H4 (cell line): ENCODE results near the gene ALDH3B1. TPM values are rescaled to one million over a fixed set of nuclear protein-coding genes. Genes with fewer than 3 reads are reported as not detected.

Source experiments
- DNase-seq: peaks from one replicate; pipeline ENCODE4 v3.0.0-alpha.2; 2015; ENCODE audit warnings: low spot score
- total RNA-seq: library from RNA; depleted of rRNA; stranded (reverse); fragments of >200 nt; shearing (Covaris generic); gene quantifications from 2 replicates; pipeline ENCODE4 v1.2.3, GENCODE V29; 2014

ALDH3B1 gene
- total RNA-seq, 1 experiment from 2014 or later: 17.0 TPM

DNA sequence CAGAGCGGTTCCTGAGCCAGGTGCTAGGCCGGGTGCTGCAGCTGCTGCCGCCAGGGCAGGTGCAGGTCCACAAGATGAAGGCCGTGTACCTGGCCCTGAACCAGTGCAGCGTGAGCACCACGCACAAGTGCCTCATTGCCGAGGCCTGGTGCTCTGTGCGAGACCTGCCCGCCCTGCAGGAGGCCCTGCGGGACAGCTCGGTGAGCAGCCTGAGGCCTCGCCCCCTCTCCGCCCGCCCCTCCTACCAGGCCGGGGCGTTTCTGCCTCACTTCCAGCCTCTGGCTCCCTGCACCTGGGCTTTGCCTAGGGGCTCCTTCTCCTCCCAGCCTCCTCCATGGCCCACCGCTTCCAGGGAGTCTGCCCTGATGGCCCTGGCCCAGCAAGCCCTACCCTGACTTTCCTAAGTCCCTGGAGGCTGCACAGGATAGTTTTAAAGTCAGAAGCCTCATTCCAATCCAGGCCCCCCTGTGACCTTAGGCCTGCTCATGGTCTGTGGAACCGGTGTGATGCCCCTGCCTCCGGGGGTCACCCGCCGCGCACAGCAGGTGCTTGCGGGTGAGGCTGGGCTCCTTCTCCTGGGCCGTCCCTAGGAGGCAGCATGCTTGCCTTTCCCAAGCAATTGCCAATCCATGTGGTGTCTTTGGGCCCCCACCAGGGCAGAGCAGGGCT, 34.2 kb downstream of the ALDH3B1 start:
- no peak for DNase-seq

DNA sequence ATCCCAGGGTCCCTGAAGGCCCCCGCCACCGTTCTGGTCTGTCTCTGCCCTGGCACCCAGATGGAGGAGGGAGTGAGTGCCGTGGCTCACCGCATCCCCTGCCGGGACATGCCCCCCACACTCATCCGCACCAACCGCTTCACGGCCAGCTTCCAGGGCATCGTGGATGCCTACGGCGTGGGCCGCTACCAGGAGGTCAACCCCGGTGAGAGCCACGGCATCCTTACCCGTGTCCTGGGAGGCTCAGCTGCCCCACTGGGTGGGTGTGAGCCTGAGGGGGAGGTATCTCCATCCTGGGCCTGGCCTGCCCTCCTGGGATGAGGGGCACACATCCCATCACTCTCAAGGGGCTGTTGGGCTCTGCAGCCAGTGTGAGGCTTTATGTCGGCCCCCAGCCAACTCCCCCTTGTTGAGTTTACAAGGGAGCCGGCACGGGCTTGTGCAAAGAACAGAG, 34.8 kb downstream of the ALDH3B1 start:
- DNase-seq: no peak

DNA sequence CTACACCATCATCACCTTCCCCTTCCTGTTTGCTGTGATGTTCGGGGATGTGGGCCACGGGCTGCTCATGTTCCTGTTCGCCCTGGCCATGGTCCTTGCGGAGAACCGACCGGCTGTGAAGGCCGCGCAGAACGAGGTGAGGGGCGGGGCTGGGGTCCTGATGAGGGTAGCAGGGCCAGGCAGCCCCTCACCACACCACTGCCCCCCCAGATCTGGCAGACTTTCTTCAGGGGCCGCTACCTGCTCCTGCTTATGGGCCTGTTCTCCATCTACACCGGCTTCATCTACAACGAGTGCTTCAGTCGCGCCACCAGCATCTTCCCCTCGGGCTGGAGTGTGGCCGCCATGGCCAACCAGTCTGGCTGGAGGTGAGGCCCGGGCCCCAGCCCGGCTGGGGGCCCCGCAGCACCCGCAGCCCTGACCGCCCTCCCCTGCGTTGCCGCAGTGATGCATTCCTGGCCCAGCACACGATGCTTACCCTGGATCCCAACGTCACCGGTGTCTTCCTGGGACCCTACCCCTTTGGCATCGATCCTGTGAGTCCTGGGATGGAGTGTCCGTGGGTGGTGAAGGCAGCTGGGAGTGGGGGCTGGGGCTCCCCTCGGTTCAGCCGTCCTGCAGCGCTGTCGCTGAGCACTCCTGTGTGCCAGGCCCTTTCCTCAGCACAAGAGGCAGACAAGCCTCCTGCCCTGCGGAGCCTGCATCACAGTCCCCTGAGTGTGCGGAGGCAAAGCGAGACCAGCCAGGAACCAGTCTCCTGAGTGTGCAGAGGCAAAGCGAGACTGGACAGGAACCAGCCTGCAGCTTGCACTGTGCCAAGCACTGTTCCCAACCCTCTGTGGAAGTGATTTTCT, 37.5 kb downstream of the ALDH3B1 start:
- no peak for DNase-seq

DNA sequence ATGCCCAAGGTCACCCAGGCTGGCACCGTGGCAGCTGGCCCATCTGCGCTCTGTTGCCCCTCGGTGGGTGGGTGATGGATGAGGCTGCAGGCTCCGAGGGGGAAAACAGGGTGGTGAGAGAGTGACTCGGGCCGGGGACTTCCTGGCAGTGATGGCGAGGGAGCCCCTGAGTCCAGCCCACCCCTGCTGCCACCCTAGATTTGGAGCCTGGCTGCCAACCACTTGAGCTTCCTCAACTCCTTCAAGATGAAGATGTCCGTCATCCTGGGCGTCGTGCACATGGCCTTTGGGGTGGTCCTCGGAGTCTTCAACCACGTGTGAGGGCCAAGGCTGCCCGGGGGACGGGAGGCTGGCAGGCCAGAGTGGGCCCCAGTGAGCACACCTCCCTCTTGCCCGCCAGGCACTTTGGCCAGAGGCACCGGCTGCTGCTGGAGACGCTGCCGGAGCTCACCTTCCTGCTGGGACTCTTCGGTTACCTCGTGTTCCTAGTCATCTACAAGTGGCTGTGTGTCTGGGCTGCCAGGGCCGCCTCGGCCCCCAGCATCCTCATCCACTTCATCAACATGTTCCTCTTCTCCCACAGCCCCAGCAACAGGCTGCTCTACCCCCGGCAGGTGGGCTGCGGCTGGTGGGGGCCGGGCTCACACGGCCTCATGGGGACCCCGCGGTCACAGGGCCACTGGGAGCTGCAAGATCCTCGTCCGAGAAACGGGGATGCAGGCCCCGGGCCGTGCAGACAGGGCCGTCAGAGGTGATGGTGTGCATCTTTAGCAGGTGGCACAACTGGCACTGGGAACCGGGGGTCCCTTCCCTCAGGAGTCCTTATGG, 38.8 kb downstream of the ALDH3B1 start:
- DNase-seq: no peak

DNA sequence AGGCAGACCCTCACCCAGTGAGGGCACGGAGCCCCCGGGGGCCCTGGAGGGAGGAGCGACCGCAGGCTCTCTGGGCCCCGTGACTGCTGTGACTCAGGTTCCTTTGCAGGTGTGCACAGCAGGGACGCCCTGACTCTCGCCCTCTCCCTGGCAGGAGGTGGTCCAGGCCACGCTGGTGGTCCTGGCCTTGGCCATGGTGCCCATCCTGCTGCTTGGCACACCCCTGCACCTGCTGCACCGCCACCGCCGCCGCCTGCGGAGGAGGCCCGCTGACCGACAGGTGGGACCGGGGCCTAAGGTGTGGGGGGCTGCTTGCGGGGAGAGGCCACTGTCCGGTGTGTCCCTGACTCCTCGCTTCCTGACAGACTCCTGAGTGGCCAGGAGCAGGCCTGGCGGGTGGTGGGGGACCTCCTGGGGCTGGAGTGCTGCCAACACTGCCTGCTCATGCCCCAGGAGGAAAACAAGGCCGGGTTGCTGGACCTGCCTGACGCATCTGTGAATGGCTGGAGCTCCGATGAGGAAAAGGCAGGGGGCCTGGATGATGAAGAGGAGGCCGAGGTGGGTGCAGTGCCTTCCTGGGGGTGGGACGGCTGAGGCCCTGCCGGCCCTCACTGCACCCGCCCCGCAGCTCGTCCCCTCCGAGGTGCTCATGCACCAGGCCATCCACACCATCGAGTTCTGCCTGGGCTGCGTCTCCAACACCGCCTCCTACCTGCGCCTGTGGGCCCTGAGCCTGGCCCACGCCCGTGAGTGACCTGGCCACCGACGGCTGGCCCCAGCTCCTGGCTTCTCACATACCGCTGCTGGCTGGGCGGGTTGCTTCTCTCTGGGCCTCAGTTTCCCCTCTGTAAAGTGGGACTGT, 39.6 kb downstream of the ALDH3B1 start:
- DNase-seq: no peak

DNA sequence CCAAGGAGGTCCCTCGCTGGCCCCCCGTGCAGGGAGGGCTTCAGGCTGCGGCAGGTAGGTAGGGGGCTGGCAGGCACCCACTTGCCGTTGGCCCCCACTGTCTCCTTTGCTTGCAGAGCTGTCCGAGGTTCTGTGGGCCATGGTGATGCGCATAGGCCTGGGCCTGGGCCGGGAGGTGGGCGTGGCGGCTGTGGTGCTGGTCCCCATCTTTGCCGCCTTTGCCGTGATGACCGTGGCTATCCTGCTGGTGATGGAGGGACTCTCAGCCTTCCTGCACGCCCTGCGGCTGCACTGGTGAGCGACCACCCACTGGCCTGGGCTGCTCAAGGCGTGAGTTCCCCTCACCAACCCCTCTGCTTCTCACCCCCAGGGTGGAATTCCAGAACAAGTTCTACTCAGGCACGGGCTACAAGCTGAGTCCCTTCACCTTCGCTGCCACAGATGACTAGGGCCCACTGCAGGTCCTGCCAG, 40.3 kb downstream of the ALDH3B1 start:
- no peak for DNase-seq

DNA sequence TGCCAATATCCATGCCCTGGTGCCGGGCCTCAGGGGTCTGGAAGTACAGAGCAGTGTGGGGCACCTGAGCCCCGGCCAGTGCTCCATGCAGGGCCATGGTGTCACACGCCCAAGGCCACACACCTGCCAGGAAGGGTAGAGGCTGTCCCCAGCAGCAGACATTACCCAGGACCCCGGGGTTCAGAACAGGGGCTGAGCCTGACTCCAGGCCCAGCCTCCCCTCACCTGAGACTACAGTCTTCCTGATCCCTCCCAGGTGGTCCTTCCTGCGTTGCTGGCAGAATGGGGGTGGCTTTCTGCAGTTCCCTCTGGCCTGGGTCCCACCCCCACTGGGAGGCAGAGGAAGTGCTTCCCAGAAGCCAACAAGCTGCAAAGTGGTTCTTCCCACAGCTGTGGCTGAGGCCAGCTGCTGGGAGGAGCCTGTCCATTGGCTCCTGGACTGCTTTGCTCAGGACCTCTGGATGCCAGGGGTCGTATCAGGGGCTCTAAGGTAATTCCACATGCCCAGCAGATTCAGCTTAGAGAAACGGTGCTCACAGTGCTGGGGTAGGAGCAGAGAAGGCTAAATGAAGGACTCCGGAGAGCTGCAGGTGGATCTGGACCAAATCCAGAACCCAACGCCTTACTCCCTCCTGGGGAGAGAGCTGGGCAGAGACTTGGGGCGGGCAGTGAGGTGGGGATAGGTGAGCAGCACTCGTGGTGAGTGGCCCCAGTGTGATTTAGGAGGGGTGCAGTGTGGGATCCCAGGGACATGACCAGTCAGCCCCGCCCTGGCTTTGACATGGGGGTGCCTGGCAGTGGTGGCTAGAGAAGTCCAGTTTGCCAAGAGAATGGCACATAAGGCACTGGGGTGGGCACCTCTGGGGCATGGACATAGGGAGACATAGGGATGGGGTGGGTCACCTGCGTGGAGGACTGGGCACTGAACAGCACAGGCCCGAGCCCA, 41.3 kb downstream of the ALDH3B1 start:
- DNase-seq: no peak

DNA sequence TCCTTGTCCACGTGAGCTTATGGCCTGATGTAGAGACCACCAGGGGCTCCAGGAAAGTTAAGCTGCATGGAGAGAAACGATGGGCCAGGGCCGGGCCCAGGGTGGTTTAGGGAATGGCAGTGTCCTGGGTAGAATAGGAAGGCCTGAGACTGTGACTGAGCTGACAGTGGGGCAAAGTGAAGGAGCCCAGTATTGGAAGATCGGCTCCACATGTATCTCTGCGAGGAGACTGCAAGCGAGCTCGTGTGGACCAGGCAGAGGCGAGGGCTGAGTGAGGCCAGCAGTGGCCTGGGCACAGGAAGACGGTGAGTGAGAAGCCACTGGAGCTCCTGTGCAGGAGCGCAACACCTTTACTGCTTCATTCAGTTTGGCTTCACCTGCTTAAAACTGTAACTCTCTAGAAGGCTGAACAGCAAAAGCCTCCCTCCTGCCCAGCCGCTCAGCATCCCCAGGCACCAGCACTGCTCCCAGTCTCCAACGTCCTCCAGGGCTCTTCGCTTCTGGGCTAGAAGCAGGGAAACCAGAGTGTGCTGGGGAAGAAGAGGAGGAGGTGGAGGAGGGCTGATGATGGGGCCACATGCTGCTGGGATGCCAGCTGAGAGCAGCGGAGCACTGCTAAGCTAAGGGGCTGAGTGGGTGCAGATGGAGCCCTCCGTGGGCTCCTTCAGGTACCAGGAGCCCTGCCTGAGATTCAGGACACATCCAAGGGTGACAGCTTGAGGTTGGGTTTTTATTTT, 42.2 kb downstream of the ALDH3B1 start:
- DNase-seq: no peak

DNA sequence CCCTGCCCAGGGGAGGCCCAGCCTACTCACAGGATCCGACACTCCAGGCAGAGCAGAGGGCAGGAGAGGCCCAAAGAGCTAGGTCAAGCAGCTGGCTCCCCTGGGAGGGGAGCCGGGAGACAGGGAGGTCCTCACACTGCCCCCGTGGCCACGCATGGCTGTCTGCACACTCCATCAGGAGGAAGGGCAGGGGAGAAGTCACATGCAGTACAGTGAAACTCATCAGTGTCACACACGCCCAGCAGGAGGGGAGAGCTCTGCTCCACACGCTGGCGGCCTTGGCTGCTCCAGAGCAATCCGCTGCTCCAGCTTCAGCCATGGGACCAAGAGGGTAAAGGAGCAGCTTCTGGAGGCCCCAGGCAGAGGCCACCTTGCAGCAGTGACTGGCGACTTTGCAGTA, 43.0 kb downstream of the ALDH3B1 start:
- DNase-seq: no peak

DNA sequence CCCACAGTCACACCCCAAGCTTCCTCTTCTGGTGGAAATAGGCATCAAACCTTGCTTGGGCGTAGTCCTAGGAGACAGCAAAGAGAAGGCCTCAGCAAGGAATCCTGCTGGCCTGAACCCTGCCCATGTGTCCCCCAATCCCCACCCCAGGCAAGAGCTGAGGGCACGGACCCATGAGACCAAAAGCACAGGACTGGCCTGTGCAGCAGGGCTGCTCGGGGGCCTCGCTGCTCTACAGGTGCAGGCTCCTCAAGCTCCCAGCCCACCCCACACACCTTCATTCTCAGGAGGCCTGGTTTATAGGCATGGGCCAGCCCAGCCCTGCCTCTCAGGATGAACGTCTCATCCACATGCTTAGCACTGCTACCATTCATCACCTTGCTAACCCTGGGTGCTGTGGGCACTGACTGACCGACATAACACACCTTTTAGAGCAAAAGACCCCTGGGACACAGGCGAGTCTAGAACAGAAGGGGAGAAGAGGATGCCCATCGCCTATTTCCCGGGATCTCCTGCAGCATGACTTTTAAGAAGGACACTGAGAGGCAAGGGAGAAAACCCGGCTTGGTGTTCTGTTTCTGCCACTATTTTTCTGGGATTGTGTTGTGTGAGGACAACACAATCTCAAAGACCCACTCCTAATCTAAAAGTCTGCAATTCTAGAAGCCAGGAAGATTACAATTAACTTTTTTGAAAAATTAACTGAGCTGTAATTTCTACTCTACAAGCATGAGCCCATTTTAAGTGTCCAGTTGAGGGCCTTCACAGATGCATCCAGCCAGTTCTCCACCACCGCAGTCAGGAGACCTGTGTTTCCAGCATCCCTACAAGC, 44.1 kb downstream of the ALDH3B1 start:
- DNase-seq: no peak

DNA sequence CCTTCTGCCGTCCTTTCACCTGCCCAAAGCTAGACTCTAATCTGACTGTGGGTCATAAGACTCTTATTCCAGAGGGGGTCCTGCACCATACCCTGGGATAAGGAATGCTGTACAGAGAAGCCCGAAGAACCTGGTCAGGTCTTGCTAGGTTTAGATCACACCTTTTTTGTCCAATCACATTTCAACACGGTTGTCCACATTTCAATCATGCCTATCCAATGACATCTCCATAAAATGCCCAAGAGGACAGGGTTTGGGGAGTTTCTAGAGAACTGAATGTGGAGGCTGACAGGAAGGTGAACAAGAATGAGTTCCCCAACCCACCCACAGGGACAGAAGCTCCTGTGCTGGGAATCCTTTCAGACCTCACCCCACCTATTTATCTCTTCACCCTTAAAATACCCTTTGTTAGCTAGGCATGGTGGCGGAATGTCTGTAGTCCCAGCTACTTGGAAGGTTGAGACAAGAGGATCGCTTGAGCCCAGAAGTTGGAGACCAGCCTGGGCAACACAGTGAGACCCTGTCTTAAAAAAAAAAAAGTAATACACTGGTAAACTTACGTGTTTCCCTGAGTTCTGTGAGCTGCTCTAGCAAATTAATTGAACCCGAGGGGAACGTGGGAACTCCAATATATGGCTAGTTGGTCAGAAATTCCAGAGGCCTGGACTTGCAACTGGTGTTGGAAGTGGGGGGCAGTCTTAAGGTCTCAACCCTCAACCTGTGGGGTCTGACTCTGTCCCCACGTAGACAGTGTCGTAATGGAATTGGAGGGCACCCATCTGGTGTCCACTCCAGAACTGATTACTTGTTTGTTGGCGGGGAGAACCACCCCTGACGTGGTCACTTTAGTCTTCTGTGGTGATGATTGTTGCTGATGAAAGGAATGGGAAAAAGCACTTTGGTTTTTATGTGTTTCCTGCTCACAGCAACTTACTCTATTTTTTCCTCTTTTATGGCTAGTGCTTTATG, 46.5 kb downstream of the ALDH3B1 start:
- no peak for DNase-seq

DNA sequence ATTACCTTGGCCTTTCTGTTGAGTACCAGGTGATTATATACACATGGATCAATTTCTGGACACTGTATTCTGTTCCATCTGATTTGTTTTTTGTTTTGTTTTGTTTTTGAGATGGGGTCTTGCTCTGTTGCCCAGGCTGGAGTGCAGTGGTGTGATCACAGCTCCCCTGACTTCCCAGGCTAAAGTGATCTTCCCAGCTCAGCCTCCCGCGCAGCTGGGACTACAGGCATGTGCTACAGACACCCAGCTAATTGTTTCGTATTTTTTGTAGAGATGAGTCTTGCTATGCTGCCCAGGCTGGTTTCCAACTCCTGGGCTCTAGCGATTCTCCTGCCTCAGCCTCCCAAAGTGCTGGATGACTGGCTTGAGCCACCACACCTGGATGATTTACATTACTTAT, 47.7 kb downstream of the ALDH3B1 start:
- no peak for DNase-seq

DNA sequence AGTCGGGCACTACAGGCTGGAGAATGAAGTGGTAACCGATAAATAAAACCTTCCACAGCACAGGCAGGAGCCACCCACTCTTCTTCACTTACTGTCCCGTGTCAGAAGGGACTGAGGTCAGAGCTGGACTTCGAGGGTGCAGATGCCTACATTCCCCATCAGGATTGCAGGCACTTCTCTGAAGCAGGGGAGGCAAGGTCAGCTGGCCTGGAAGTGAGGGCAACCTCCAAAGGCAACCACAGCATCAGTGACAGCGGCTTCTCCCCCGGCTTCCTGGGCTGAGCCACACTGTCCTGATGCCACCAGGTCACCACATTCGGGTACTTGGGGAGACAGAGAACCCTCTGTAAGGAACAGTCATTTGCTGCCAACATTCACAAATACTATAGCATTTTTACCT, 51.4 kb downstream of the ALDH3B1 start:
- DNase-seq: no peak

DNA sequence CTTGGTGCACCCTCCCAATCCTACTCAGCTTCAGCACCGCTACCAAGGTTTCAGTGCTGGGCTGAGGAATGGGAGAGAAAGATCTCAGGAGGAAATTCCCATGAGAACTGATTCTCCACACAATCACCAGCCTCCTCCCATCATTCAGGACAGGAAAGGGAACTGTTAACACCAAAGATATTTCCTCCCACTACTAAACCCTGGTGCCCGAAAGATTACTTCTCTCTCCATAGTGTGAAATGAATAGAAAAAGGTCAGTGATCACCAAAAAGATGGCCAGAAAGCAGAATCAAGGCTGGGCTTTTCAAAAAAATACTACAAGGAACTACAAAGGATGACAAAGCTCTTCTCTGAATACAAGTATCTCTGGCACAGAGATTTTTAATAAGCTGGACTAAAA, 54.8 kb downstream of the ALDH3B1 start:
- DNase-seq: no peak

DNA sequence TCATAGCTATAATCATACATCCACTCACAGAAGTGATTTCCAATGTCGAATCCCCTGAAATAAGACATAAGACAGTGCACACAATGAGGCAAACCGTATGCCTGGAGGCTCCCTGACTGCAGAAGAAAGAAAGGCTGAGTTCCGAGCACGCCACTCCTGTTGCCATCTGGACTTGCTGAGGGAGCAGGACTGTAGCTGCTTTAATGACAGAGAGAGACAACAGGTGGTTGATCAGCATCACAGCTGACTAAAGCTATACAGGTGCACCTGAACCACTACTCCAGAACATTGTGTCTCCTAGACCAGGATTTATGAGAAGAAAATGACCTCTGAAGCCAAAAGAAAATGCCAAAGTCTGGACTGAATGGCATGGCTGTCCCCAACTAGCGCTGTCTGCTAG, 55.7 kb downstream of the ALDH3B1 start:
- DNase-seq: no peak

DNA sequence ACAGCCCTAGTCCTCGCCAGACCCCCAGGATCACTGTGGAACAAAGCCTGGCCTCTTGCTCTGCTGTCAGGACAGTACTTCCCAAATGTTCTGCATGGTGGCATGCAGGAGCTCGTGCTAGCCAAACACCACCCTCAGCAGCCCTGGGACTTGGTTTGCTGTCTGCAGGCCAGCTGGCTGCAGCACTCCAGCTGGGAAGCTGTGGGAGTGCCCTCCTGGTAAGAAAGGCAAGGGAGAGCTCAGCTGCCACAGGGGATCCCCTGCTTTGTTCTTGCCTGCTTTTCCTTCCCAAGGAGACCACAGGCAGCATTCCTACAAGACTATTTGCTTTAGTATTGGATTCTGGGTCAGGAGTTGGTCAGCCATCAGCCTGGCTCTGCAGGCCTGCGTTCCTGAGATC, 56.6 kb downstream of the ALDH3B1 start:
- DNase-seq: no peak

DNA sequence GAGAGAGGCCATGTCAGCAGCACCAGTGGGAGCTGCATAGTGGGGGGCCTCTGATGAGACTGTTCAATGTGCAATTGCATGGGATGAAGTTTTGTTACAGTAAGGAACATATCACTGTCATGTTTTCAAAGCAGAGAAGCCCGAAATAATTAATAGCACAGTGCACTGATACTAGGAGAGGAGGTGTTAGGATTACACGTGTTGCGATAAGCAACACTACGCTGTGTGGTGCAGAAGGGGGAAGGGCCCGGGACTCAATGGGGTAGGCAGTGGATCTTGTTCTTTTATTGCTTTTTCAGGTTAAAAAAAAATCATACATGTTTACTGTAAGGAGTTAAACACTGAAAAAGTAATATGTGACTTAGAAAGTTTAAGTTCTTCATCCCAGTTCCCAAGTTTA, 57.9 kb downstream of the ALDH3B1 start:
- no peak for DNase-seq
